OCI-LY7 (cell line): ENCODE data around the gene IDUA. TPM values are rescaled to one million over a fixed set of nuclear protein-coding genes. Genes with fewer than 3 reads are reported as not detected.

Experiments used
- BruUV-seq: library from RNA; stranded (reverse); fragments of 400-500 nt; replicated peaks from 2 replicates; lab custom pipeline; 2021; lab: Mats Ljungman, UMichigan
- CTCF ChIA-PET: fragments of 300-600 bp; sonication (Branson Sonifier 250); formaldehyde crosslinking; loops from one replicate; lab custom pipeline; 2022; ENCODE audit warnings: antibody characterized with exemption; ENCODE audit not compliant: unreplicated experiment; lab: Charles Lee
- POLR2A ChIA-PET: fragments of 300-600 bp; sonication (Branson Sonifier 250); formaldehyde crosslinking; loops from one replicate; lab custom pipeline; 2022; ENCODE audit warnings: antibody characterized with exemption; lab: Charles Lee
- DNase-seq: peaks from one replicate; pipeline ENCODE4 v3.0.0-alpha.2; 2015; ENCODE audit warnings: low spot score
- H2AFZ ChIP-seq: fragments of 200-600 bp; sonication (generic), shearing (Covaris generic); 2 replicates; pipeline ENCODE4 v1.6.1; 2014; ENCODE audit warnings: mild to moderate bottlenecking, antibody characterized with exemption, low read length, moderate library complexity
- H3K27ac ChIP-seq: fragments of 200-600 bp; sonication (generic); 2 replicates; pipeline ENCODE4 v1.5.1; 2014; ENCODE audit warnings: mixed run types, low read depth, mild to moderate bottlenecking, moderate library complexity, low read length, inconsistent platforms; ENCODE audit not compliant: poor library complexity, severe bottlenecking
- H3K36me3 ChIP-seq: fragments of 200-600 bp; sonication (generic); 2 replicates; pipeline ENCODE4 v1.6.1; 2014; ENCODE audit warnings: mild to moderate bottlenecking, antibody characterized with exemption, low read length, moderate library complexity, mixed read lengths; ENCODE audit not compliant: insufficient read depth
- H3K4me1 ChIP-seq: fragments of 200-600 bp; sonication (generic); 2 replicates; pipeline ENCODE4 v1.5.1; 2014; ENCODE audit warnings: mild to moderate bottlenecking, low read length; ENCODE audit not compliant: insufficient read depth, poor library complexity, severe bottlenecking
- H3K4me2 ChIP-seq: fragments of 200-600 bp; sonication (generic); 2 replicates; pipeline ENCODE4 v1.6.1; 2014; ENCODE audit warnings: mild to moderate bottlenecking, low read length
- H3K4me3 ChIP-seq: fragments of 200-600 bp; sonication (generic); 2 replicates; pipeline ENCODE4 v1.5.1; 2014; ENCODE audit warnings: mild to moderate bottlenecking, low read depth, low read length; ENCODE audit not compliant: poor library complexity, severe bottlenecking
- H3K79me2 ChIP-seq: fragments of 200-600 bp; sonication (generic); 2 replicates; pipeline ENCODE4 v1.6.1; 2016; ENCODE audit warnings: low read depth, mild to moderate bottlenecking, low read length, moderate library complexity, mixed read lengths; ENCODE audit not compliant: insufficient read depth
- H3K9me2 ChIP-seq: fragments of 200-600 bp; sonication (generic); 2 replicates; pipeline ENCODE4 v1.6.1; 2016; ENCODE audit warnings: mild to moderate bottlenecking, low read length, mixed read lengths; ENCODE audit not compliant: insufficient read depth
- H3K9me3 ChIP-seq: fragments of 200-600 bp; sonication (generic); 2 replicates; pipeline ENCODE4 v1.6.1; 2014; ENCODE audit warnings: mild to moderate bottlenecking, mixed run types, low read length, mixed read lengths
- H4K20me1 ChIP-seq: fragments of 200-600 bp; sonication (generic); 2 replicates; pipeline ENCODE4 v1.6.1; 2014; ENCODE audit warnings: mild to moderate bottlenecking, antibody characterized with exemption, low read length, moderate library complexity, mixed read lengths; ENCODE audit not compliant: insufficient read depth
- CTCF ChIP-seq: fragments of 200-600 bp; sonication (generic); conservative IDR thresholded peaks from 2 replicates; pipeline ENCODE4 v1.5.1; 2014; ENCODE audit warnings: mild to moderate bottlenecking, antibody characterized with exemption, low read length, moderate library complexity, mixed read lengths
- EZH2phosphoT487 ChIP-seq: fragments of 200-600 bp; sonication (generic); IDR thresholded peaks from 2 replicates; pipeline ENCODE4 v1.6.1; 2018; ENCODE audit warnings: low read depth, borderline replicate concordance, mild to moderate bottlenecking, mixed run types, antibody characterized with exemption, low read length, moderate library complexity, mixed read lengths
- intact Hi-C: fragments of 100-400 bp; cut with micrococcal nuclease; formaldehyde crosslinking; loops from one replicate; pipeline ENCODE4 v1.10.0; 2022; ENCODE audit not compliant: unreplicated experiment
- total RNA-seq, 2 experiments: library from RNA; depleted of rRNA in 1 of 2; stranded (reverse); fragments of >200 nt in 1 of 2; shearing (Covaris generic) in 1 of 2; gene quantifications; 2 replicates each; pipeline ENCODE4 v1.2.3, GENCODE V29; 2014 to 2022

IDUA gene
- total RNA-seq, 2 experiments from 2014 or later: 12.3 to 15.7 TPM

DNA sequence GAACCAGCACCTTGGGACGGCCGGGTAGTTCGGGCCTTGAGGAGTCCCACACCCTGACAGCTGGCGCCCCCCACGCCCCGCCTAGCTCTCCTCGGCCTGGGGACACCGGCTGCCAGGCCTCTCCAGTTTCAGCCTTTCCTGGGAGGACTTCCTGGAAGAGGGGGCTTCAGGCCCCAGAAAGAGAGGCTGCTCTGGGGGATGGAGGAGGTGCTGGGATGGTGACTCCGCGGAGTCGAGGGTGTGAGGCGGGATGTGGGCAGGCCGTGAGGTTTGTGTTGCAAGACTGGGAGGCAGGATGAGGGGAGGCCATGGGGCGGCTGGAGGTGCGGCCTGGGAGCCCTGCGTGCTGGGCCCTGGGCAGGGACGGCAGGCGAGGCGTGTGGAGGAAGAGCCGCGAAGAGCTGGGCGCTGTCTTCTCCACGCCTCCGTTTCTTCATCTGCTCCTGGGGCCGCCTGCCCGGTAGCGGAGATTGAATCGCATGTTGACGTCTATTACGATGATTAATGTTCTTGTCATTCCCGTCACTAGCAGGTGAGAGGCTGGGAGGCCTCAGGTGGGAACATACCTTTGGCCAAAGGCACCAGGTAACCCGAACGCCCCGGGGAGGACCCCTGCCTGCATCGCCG lies 23.7 kb downstream of the IDUA start:
- H2AFZ ChIP-seq: no peak overlapping the region
- no TSS peak for BruUV-seq
- no peak overlapping the region for H3K4me3 ChIP-seq

GRCh38 chr4:1011022-1011665 lies 24.3 kb downstream of the IDUA start, which contains the start of gene FGFRL1:
Gene FGFRL1 (plus strand): TSS chr4:1011626. CDS start chr4:1012486, 860 bp downstream.
- Histone ChIP-seq H3K4me2 (peak within 1 kb of the TSS; percentile 66), H3K36me3 (no peaks in the 10 kb centered on the region), H3K79me2 (no peaks in the 10 kb centered on the region), H3K9me2 (no peaks in the 10 kb centered on the region), H3K4me3 (peak within 1 kb of the TSS; percentile 64), H2AFZ (no peak within 1 kb of the TSS), H4K20me1 (no peaks in the 10 kb centered on the region), H3K9me3 (no peaks in the 10 kb centered on the region), H3K4me1 (peaks cover 29% of the 10 kb centered on the region), H3K27ac (no peak within 1 kb of the TSS)
- CTCF ChIA-PET: no interaction called here
- DNase-seq: peak; percentile 85
- BruUV-seq: no TSS peak
- intact Hi-C loops: loop anchor here (5.0 to 10.0 kb wide), 2 partner anchors 234 to 336 kb away; partner anchors contain the start of genes CTBP1 and UVSSA
- POLR2A ChIA-PET: no interaction called here
- TF ChIP-seq EZH2phosphoT487 (no peak), CTCF (no peak)

More for the DNA sequence above, 23.7 kb downstream of the IDUA start:
- Histone ChIP-seq H3K9me3 (no peaks in the 10 kb centered on the region), H4K20me1 (no peaks in the 10 kb centered on the region), H3K4me2 (peak overlapping the region; percentile 66), H3K79me2 (no peaks in the 10 kb centered on the region), H3K27ac (no peak overlapping the region), H3K36me3 (no peaks in the 10 kb centered on the region), H3K9me2 (no peaks in the 10 kb centered on the region), H3K4me1 (peaks cover 29% of the 10 kb centered on the region)
- peak; percentile 18 for DNase-seq
- TF ChIP-seq CTCF (no peak), EZH2phosphoT487 (no peak)
- ChIA-PET POLR2A (interaction anchor here (0.9 kb wide), 1 partner anchor 74 kb away, joined by 3 read pairs; no protein-coding TSS in a partner anchor), CTCF (no interaction called here)
- intact Hi-C loops: loop anchor here (5.0 to 10.0 kb wide), 2 partner anchors 234 to 337 kb away; partner anchors contain the start of genes CTBP1 and UVSSA

- no TSS peak for BruUV-seq
- TF ChIP-seq CTCF (no peak), EZH2phosphoT487 (no peak)
- no peak overlapping the region for H2AFZ ChIP-seq
- no peaks in the 10 kb centered on the region for H3K9me2 ChIP-seq
- ChIA-PET POLR2A (no interaction called here), CTCF (no interaction called here)
- H3K4me2 ChIP-seq: no peak overlapping the region
- no peak overlapping the region for H3K27ac ChIP-seq
- no peaks in the 10 kb centered on the region for H3K79me2 ChIP-seq
- H3K9me3 ChIP-seq: no peaks in the 10 kb centered on the region
- no peaks in the 10 kb centered on the region for H3K36me3 ChIP-seq
- no peak for DNase-seq
- no peaks in the 10 kb centered on the region for H4K20me1 ChIP-seq
- intact Hi-C loops: loop anchor here (5.0 to 10.0 kb wide), 2 partner anchors 233 to 336 kb away; partner anchors contain the start of genes CTBP1 and UVSSA
- no peak overlapping the region for H3K4me3 ChIP-seq
- peaks cover 29% of the 10 kb centered on the region for H3K4me1 ChIP-seq
These were observed 24.8 kb downstream of the IDUA start for GRCh38 chr4:1011666-1012033.
